GM10847 (cell line): ENCODE measurements around the gene LDLRAP1.

Experiments used
- POLR2A ChIP-seq: IDR thresholded peaks from 2 replicates; pipeline ENCODE4 v1.6.1; 2011; ENCODE audit not compliant: insufficient read length; ENCODE audit errors: extremely low read depth

The LDLRAP1 gene

GRCh38 chr1:25519624-25520023 lies 23.8 kb upstream of the LDLRAP1 start:
- TF ChIP-seq POLR2A, result no peak

- TF ChIP-seq POLR2A, result no peak
These were observed 22.9 kb upstream of the LDLRAP1 start for GRCh38 chr1:25520446-25521061.

- no peak for TF ChIP-seq POLR2A
These were observed 21.3 kb upstream of the LDLRAP1 start for GRCh38 chr1:25522031-25522655.

- no peak for TF ChIP-seq POLR2A
These were observed 19.9 kb upstream of the LDLRAP1 start for GRCh38 chr1:25523542-25523941.

GRCh38 chr1:25524568-25525360 lies 18.6 kb upstream of the LDLRAP1 start:
- TF ChIP-seq POLR2A, result no peak

- TF ChIP-seq POLR2A, result no peak
These were observed 18.1 kb upstream of the LDLRAP1 start for GRCh38 chr1:25525361-25525688.

GRCh38 chr1:25526753-25527152 lies 16.7 kb upstream of the LDLRAP1 start:
- no peak for TF ChIP-seq POLR2A

- TF ChIP-seq POLR2A, result no peak
These were observed 16.1 kb upstream of the LDLRAP1 start for GRCh38 chr1:25527226-25527846.

GRCh38 chr1:25527946-25528595 lies 15.3 kb upstream of the LDLRAP1 start:
- TF ChIP-seq POLR2A, result no peak

GRCh38 chr1:25528881-25529517 lies 14.4 kb upstream of the LDLRAP1 start:
- TF ChIP-seq POLR2A, result no peak

GRCh38 chr1:25529518-25530185 lies 13.8 kb upstream of the LDLRAP1 start:
- TF ChIP-seq POLR2A, result no peak

- no peak for TF ChIP-seq POLR2A
These were observed 13.0 kb upstream of the LDLRAP1 start for GRCh38 chr1:25530186-25531081.

- no peak for TF ChIP-seq POLR2A
These were observed 12.3 kb upstream of the LDLRAP1 start for GRCh38 chr1:25531082-25531461.
